CD4-positive, alpha-beta memory T cell (primary cell): ENCODE measurements around the gene RAB36. TPM values are rescaled to one million over a fixed set of nuclear protein-coding genes. Genes with fewer than 3 reads are reported as not detected.
"Not testable (repeated sequence)": the region's sequence is repeated elsewhere in the genome, so short reads cannot be mapped to it uniquely, and the experiment has no call there.

Experiments used
- CTCF ChIA-PET: fragments of 350-600 bp; sonication (Branson Sonifier 250); formaldehyde crosslinking; loops from one replicate; lab custom pipeline; 2021; ENCODE audit warnings: inconsistent platforms; ENCODE audit not compliant: partially characterized antibody; lab: Charles Lee
- POLR2A ChIA-PET: fragments of 350-600 bp; sonication (Branson Sonifier 250); formaldehyde crosslinking; loops from one replicate; lab custom pipeline; 2021; ENCODE audit not compliant: partially characterized antibody; lab: Charles Lee
- DNase-seq, 5 donors: peaks; one replicate each; pipeline versions ENCODE4 v3.0.0 to v3.0.0-alpha.2; 2020 to 2022; ENCODE audit warnings: mixed read lengths in 1 of 5
- H3K27ac ChIP-seq: one replicate; pipeline ENCODE4 v1.7.0; 2013; ENCODE audit warnings: low read depth, low read length
- H3K27me3 ChIP-seq: 2 replicates; pipeline ENCODE4 v1.7.0; 2013; ENCODE audit warnings: mild to moderate bottlenecking, low read length, moderate library complexity; ENCODE audit not compliant: insufficient read depth
- H3K36me3 ChIP-seq: 2 replicates; pipeline ENCODE4 v1.7.0; 2013; ENCODE audit warnings: mild to moderate bottlenecking, low read length, moderate library complexity; ENCODE audit not compliant: insufficient read depth
- H3K4me1 ChIP-seq: 2 replicates; pipeline ENCODE4 v1.7.0; 2013; ENCODE audit warnings: mild to moderate bottlenecking, low read length, moderate library complexity; ENCODE audit not compliant: insufficient read depth
- H3K4me3 ChIP-seq, 2 donors: one replicate each; pipeline ENCODE4 v1.7.0; 2013; ENCODE audit warnings: low read length in 2 of 2, mild to moderate bottlenecking in 1 of 2
- H3K9me3 ChIP-seq, 2 donors: one replicate each; pipeline ENCODE4 v1.7.0; 2013; ENCODE audit warnings: low read length in 2 of 2, control low read depth in 1 of 2; ENCODE audit not compliant: control insufficient read depth in 1 of 2
- H3K27ac Mint-ChIP-seq, 7 donors: one replicate each; pipeline ENCODE4 v1.8.0; 2020 to 2021; ENCODE audit warnings: mixed read lengths in 7 of 7, mild to moderate bottlenecking in 6 of 7, inconsistent platforms in 3 of 7, moderate library complexity in 3 of 7
- H3K27me3 Mint-ChIP-seq, 2 donors: one replicate each; pipeline ENCODE4 v1.8.0; 2020 to 2021; ENCODE audit warnings: mixed read lengths in 2 of 2
- H3K36me3 Mint-ChIP-seq, 2 donors: one replicate each; pipeline ENCODE4 v1.8.0; 2020 to 2021; ENCODE audit warnings: mixed read lengths in 2 of 2, inconsistent platforms in 1 of 2, mild to moderate bottlenecking in 1 of 2
- H3K4me1 Mint-ChIP-seq, 4 donors: one replicate each; pipeline ENCODE4 v1.8.0; 2020 to 2021; ENCODE audit warnings: mixed read lengths in 4 of 4, mild to moderate bottlenecking in 1 of 4
- H3K4me3 Mint-ChIP-seq, 8 donors: one replicate each; pipeline ENCODE4 v1.8.0; 2020 to 2021; ENCODE audit warnings: mixed read lengths in 8 of 8, mild to moderate bottlenecking in 7 of 8, moderate library complexity in 6 of 8, inconsistent platforms in 3 of 8
- H3K9me3 Mint-ChIP-seq, 8 donors: one replicate each; pipeline ENCODE4 v1.8.0; 2020 to 2021; ENCODE audit warnings: mixed read lengths in 8 of 8, mild to moderate bottlenecking in 5 of 8, inconsistent platforms in 3 of 8, moderate library complexity in 1 of 8
- intact Hi-C: fragments of 100-400 bp; cut with micrococcal nuclease; formaldehyde crosslinking; loops from one replicate; pipeline ENCODE4 v1.15.1; 2023
- polyA plus RNA-seq, 2 donors: library from polyadenylated mRNA; unstranded; fragments of 300-500 nt; fragmentation: Illumina TruSeq; gene quantifications; one replicate each; pipeline ENCODE4 v1.2.3, GENCODE V29; 2021
- total RNA-seq, 2 experiments: library from RNA; stranded (reverse); gene quantifications; one replicate each; pipeline ENCODE4 v1.2.3, GENCODE V29; 2021

Gene RAB36
- total and polyA plus RNA-seq, 4 experiments from 2014 or later: 0.33 to 1.1 (median 0.63) TPM

- H3K27ac Mint-ChIP-seq: no peak overlapping the region
- no peak for DNase-seq
- no peaks in the 10 kb centered on the region for H3K27me3 ChIP-seq
- no peak overlapping the region for H3K4me3 Mint-ChIP-seq
- intact Hi-C loops: no loop called here
- H3K4me3 ChIP-seq: no peak overlapping the region
- H3K4me1 Mint-ChIP-seq: peaks cover 1 to 21% (median 10%) of the 10 kb centered on the region in 4 donors
- no peaks in the 10 kb centered on the region for H3K9me3 Mint-ChIP-seq
- H3K27ac ChIP-seq: no peak overlapping the region
- ChIA-PET CTCF (interaction anchor here (0.8 to 10.5 kb wide), 7 partner anchors 8 to 424 kb away, joined by 3 to 185 read pairs (median 3); partner anchors contain the start of gene RAB36), POLR2A (interaction anchor here (1.9 to 3.2 kb wide), 2 partner anchors 10 to 12 kb away, joined by 8 read pairs; partner anchors contain the start of genes RAB36 and RSPH14)
- no peaks in the 10 kb centered on the region for H3K36me3 Mint-ChIP-seq
- peaks cover 11% of the 10 kb centered on the region for H3K4me1 ChIP-seq
- H3K36me3 ChIP-seq: no peaks in the 10 kb centered on the region
- no peaks in the 10 kb centered on the region for H3K9me3 ChIP-seq
- no peaks in the 10 kb centered on the region for H3K27me3 Mint-ChIP-seq
Observed at GRCh38 chr22:23131931-23132330, 13.3 kb upstream of the RAB36 start.

- no peaks in the 10 kb centered on the region for H3K27me3 Mint-ChIP-seq
- Histone ChIP-seq H3K27ac (no peak overlapping the region), H3K27me3 (no peaks in the 10 kb centered on the region), H3K4me3 (no peak overlapping the region), H3K9me3 (no peaks in the 10 kb centered on the region), H3K36me3 (no peaks in the 10 kb centered on the region), H3K4me1 (peaks cover 17% of the 10 kb centered on the region)
- peak overlapping the region in 1 of 7 donors; percentile 35 for H3K27ac Mint-ChIP-seq
- no peaks in the 10 kb centered on the region for H3K36me3 Mint-ChIP-seq
- peaks cover 3 to 27% (median 14%) of the 10 kb centered on the region in 4 donors for H3K4me1 Mint-ChIP-seq
- H3K4me3 Mint-ChIP-seq: no peak overlapping the region
- no peak for DNase-seq
- ChIA-PET CTCF (interaction anchor here (0.9 to 10.5 kb wide), 7 partner anchors 9 to 424 kb away, joined by 3 to 185 read pairs (median 3); partner anchors contain the start of gene RAB36), POLR2A (interaction anchor here (1.9 to 3.2 kb wide), 2 partner anchors 9 to 12 kb away, joined by 8 read pairs; partner anchors contain the start of genes RAB36 and RSPH14)
- H3K9me3 Mint-ChIP-seq: no peaks in the 10 kb centered on the region
- intact Hi-C loops: no loop called here
Observed at GRCh38 chr22:23132376-23133091, 12.7 kb upstream of the RAB36 start.

GRCh38 chr22:23133922-23134321 is 11.4 kb upstream of the RAB36 start:
- peaks cover 31% of the 10 kb centered on the region for H3K4me1 ChIP-seq
- intact Hi-C loops: no loop called here
- no peak overlapping the region for H3K27ac ChIP-seq
- H3K36me3 Mint-ChIP-seq: no peaks in the 10 kb centered on the region
- H3K9me3 Mint-ChIP-seq: no peaks in the 10 kb centered on the region
- no peak overlapping the region for H3K4me3 Mint-ChIP-seq
- no peaks in the 10 kb centered on the region for H3K27me3 ChIP-seq
- POLR2A ChIA-PET: interaction anchor here (3.2 kb wide), 1 partner anchor 11 kb away, joined by 8 read pairs; the partner anchor contains the start of gene RAB36
- DNase-seq: no peak
- H3K9me3 ChIP-seq: no peaks in the 10 kb centered on the region
- H3K4me1 Mint-ChIP-seq: peaks cover 9 to 34% (median 23%) of the 10 kb centered on the region in 4 donors
- H3K4me3 ChIP-seq: no peak overlapping the region
- H3K27me3 Mint-ChIP-seq: no peaks in the 10 kb centered on the region
- CTCF ChIA-PET: interaction anchor here (10.5 kb wide), 1 partner anchor 176 kb away, joined by 185 read pairs; no protein-coding TSS in a partner anchor
- H3K36me3 ChIP-seq: no peaks in the 10 kb centered on the region
- H3K27ac Mint-ChIP-seq: peak overlapping the region in 2 of 7 donors; percentile 51 to 64

GRCh38 chr22:23136991-23137390 is 8.3 kb upstream of the RAB36 start:
- POLR2A ChIA-PET: interaction anchor here (1.6 to 2.0 kb wide), 4 partner anchors 9 to 66 kb away, joined by 7 to 12 read pairs (median 10); partner anchors contain the start of genes BCR and GNAZ
- H3K9me3 ChIP-seq, H3K4me3 ChIP-seq, DNase-seq, H3K9me3 Mint-ChIP-seq, H3K36me3 Mint-ChIP-seq, CTCF ChIA-PET, H3K27me3 ChIP-seq, H3K27me3 Mint-ChIP-seq, H3K36me3 ChIP-seq: not testable (repeated sequence)
- Mint-ChIP-seq H3K4me1 (peaks cover 18 to 60% (median 38%) of the 10 kb centered on the region in 4 donors), H3K4me3 (peak overlapping the region in 4 of 8 donors; percentile 20 to 89 (median 45)), H3K27ac (peak overlapping the region; percentile 64 to 99 (median 96))
- Histone ChIP-seq H3K27ac (peak overlapping the region; percentile 61), H3K4me1 (peaks cover 52% of the 10 kb centered on the region)
- intact Hi-C loops: loop anchor here (5.0 kb wide), 1 partner anchor 70 kb away; no protein-coding TSS in a partner anchor

- Mint-ChIP-seq H3K36me3 (no peaks in the 10 kb centered on the region), H3K9me3 (peaks cover 0 to 1% (median 0%) of the 10 kb centered on the region in 8 donors), H3K27me3 (no peaks in the 10 kb centered on the region), H3K4me1 (peaks cover 21 to 65% (median 42%) of the 10 kb centered on the region in 4 donors), H3K4me3 (peak overlapping the region in 7 of 8 donors; percentile 56 to 89 (median 69)), H3K27ac (peak overlapping the region; percentile 93 to 99 (median 96))
- intact Hi-C loops: loop anchor here (5.0 kb wide), 1 partner anchor 70 kb away; no protein-coding TSS in a partner anchor
- peak overlapping the region; percentile 61 for H3K27ac ChIP-seq
- H3K36me3 ChIP-seq: no peaks in the 10 kb centered on the region
- CTCF ChIA-PET: interaction anchor here (1.0 to 1.4 kb wide), 5 partner anchors 10 to 181 kb away, joined by 3 to 8 read pairs (median 5); no protein-coding TSS in a partner anchor
- no peaks in the 10 kb centered on the region for H3K27me3 ChIP-seq
- POLR2A ChIA-PET: interaction anchor here (1.1 to 2.0 kb wide), 6 partner anchors 9 to 67 kb away, joined by 4 to 12 read pairs (median 10); partner anchors contain the start of genes BCR and GNAZ
- H3K4me3 ChIP-seq: no peak overlapping the region
- H3K9me3 ChIP-seq: no peaks in the 10 kb centered on the region
- no peak for DNase-seq
- H3K4me1 ChIP-seq: peaks cover 56% of the 10 kb centered on the region
Observed at GRCh38 chr22:23137468-23137867, 7.8 kb upstream of the RAB36 start.

GRCh38 chr22:23137905-23138561 is 7.2 kb upstream of the RAB36 start:
- no peaks in the 10 kb centered on the region for H3K9me3 ChIP-seq
- H3K27ac Mint-ChIP-seq: peak overlapping the region; percentile 93 to 99 (median 96)
- H3K27ac ChIP-seq: peak overlapping the region; percentile 61
- H3K4me3 ChIP-seq: no peak overlapping the region
- H3K27me3 ChIP-seq: no peaks in the 10 kb centered on the region
- POLR2A ChIA-PET: interaction anchor here (0.6 to 2.0 kb wide), 7 partner anchors 8 to 67 kb away, joined by 4 to 12 read pairs (median 9); partner anchors contain the start of genes BCR and GNAZ
- H3K27me3 Mint-ChIP-seq: no peaks in the 10 kb centered on the region
- intact Hi-C loops: loop anchor here (5.0 kb wide), 1 partner anchor 71 kb away; no protein-coding TSS in a partner anchor
- H3K9me3 Mint-ChIP-seq: peaks cover 0 to 1% (median 0%) of the 10 kb centered on the region in 8 donors
- H3K4me3 Mint-ChIP-seq: peak overlapping the region; percentile 56 to 89 (median 68)
- CTCF ChIA-PET: interaction anchor here (0.7 to 1.4 kb wide), 7 partner anchors 10 to 181 kb away, joined by 3 to 8 read pairs (median 5); no protein-coding TSS in a partner anchor
- H3K4me1 ChIP-seq: peaks cover 62% of the 10 kb centered on the region
- H3K36me3 ChIP-seq: no peaks in the 10 kb centered on the region
- H3K4me1 Mint-ChIP-seq: peaks cover 25 to 70% (median 48%) of the 10 kb centered on the region in 4 donors
- H3K36me3 Mint-ChIP-seq: no peaks in the 10 kb centered on the region
- DNase-seq: peak; percentile 70 to 81 (median 75)
